Ascending aorta (tissue), 2 donors: ENCODE data around the gene COX20. TPM values are rescaled to one million over a fixed set of nuclear protein-coding genes. Genes with fewer than 3 reads are reported as not detected.

Source experiments
- DNase-seq, 2 donors: peaks; one replicate each; pipeline ENCODE4 v3.0.0-alpha.2; 2019; ENCODE audit warnings: low spot score in 2 of 2
- H3K27ac ChIP-seq, 2 donors: fragments of 200-600 bp; sonication (generic); one replicate each; pipeline ENCODE4 v1.5.1; 2016 to 2017; ENCODE audit warnings: mild to moderate bottlenecking in 1 of 2
- H3K27me3 ChIP-seq: fragments of 200-600 bp; sonication (generic); one replicate; pipeline ENCODE4 v1.5.1; 2017
- H3K36me3 ChIP-seq, 2 donors: fragments of 200-600 bp; sonication (generic); one replicate each; pipeline ENCODE4 v1.5.1; 2016
- H3K4me1 ChIP-seq, 2 donors: fragments of 200-600 bp; sonication (generic); one replicate each; pipeline ENCODE4 v1.5.1; 2016 to 2017; ENCODE audit warnings: mild to moderate bottlenecking in 1 of 2
- H3K4me3 ChIP-seq, 2 donors: fragments of 200-600 bp; sonication (generic); one replicate each; pipeline ENCODE4 v1.5.1; 2016 to 2017; ENCODE audit warnings: mild to moderate bottlenecking in 1 of 2
- H3K9me3 ChIP-seq, 2 donors: fragments of 200-600 bp; sonication (generic); one replicate each; pipeline ENCODE4 v1.5.1; 2016
- CTCF ChIP-seq, 3 experiments: fragments of 200-600 bp in 2 of 3; fragments of 450-650 bp in 1 of 3; sonication (generic) in 2 of 3; IDR thresholded peaks; one replicate each; pipeline ENCODE4 v1.5.1; 2016 to 2019; ENCODE audit warnings: antibody characterized with exemption in 3 of 3, mild to moderate bottlenecking in 1 of 3, moderate library complexity in 1 of 3
- intact Hi-C: fragments of 100-400 bp; cut with DNase I; formaldehyde crosslinking; loops from one replicate; pipeline ENCODE4 v1.15.1; 2023
- total RNA-seq: library from RNA; depleted of rRNA; stranded (reverse); fragments of >200 nt; gene quantifications from one replicate; pipeline ENCODE4 v1.1.0, GENCODE V29; 2016

Gene COX20
- total RNA-seq, 1 donor from 2014 or later: 8.2 TPM

- Histone ChIP-seq H3K4me3 (peak overlapping the region; percentile 90 to 100), H3K27me3 (no peaks in the 10 kb centered on the region), H3K9me3 (no peaks in the 10 kb centered on the region), H3K4me1 (peaks cover 6 to 27% of the 10 kb centered on the region in 2 donors), H3K27ac (peak overlapping the region; percentile 99 to 100), H3K36me3 (peaks cover 3 to 21% of the 10 kb centered on the region in 2 donors)
- no peak for TF ChIP-seq CTCF (IDR thresholded peaks at IDR 0.05)
- intact Hi-C loops: loop anchor here (2.0 kb wide), 1 partner anchor 178 kb away; no protein-coding TSS in a partner anchor
- DNase-seq: peak in 1 of 2 donors; percentile 68
Observed at GRCh38 chr1:244865028-244865371, 29.5 kb downstream of the COX20 start.

- Histone ChIP-seq H3K9me3 (no peaks in the 10 kb centered on the region), H3K27ac (peak overlapping the region; percentile 99 to 100), H3K4me1 (peaks cover 3 to 19% of the 10 kb centered on the region in 2 donors), H3K36me3 (peaks cover 0 to 13% of the 10 kb centered on the region in 2 donors), H3K27me3 (no peaks in the 10 kb centered on the region), H3K4me3 (peak overlapping the region in 1 of 2 donors; percentile 90)
- intact Hi-C loops: loop anchor here (2.0 kb wide), 1 partner anchor 177 kb away; no protein-coding TSS in a partner anchor
- no peak for TF ChIP-seq CTCF (IDR thresholded peaks at IDR 0.05)
- no peak for DNase-seq
Observed at GRCh38 chr1:244865820-244866219, 30.4 kb downstream of the COX20 start.

- Histone ChIP-seq H3K4me3 (no peak overlapping the region), H3K27me3 (no peaks in the 10 kb centered on the region), H3K9me3 (no peaks in the 10 kb centered on the region), H3K27ac (peak overlapping the region; percentile 99 to 100), H3K36me3 (peaks cover 0 to 9% of the 10 kb centered on the region in 2 donors), H3K4me1 (peaks cover 0 to 14% of the 10 kb centered on the region in 2 donors)
- intact Hi-C loops: no loop called here
- TF ChIP-seq CTCF (IDR thresholded peaks at IDR 0.05): no peak
- DNase-seq: no peak
Observed at GRCh38 chr1:244866355-244866754, 30.9 kb downstream of the COX20 start.

GRCh38 chr1:244868484-244869363, 33.3 kb downstream of the COX20 start:
- intact Hi-C loops: no loop called here
- H3K9me3 ChIP-seq: no peaks in the 10 kb centered on the region
- no peak for TF ChIP-seq CTCF (IDR thresholded peaks at IDR 0.05)

GRCh38 chr1:244869364-244869827, 33.9 kb downstream of the COX20 start:
- H3K36me3 ChIP-seq: no peaks in the 10 kb centered on the region
- intact Hi-C loops: no loop called here
- no peak overlapping the region for H3K4me3 ChIP-seq
- H3K27ac ChIP-seq: no peak overlapping the region
- H3K4me1 ChIP-seq: peaks cover 0 to 8% of the 10 kb centered on the region in 2 donors
- no peaks in the 10 kb centered on the region for H3K27me3 ChIP-seq
- no peaks in the 10 kb centered on the region for H3K9me3 ChIP-seq
- DNase-seq: no peak
- no peak for TF ChIP-seq CTCF (IDR thresholded peaks at IDR 0.05)

More at GRCh38 chr1:244868484-244869363, 33.3 kb downstream of the COX20 start:
- Histone ChIP-seq H3K27me3 (no peaks in the 10 kb centered on the region), H3K27ac (no peak overlapping the region), H3K4me3 (no peak overlapping the region), H3K4me1 (peaks cover 0 to 8% of the 10 kb centered on the region in 2 donors), H3K36me3 (peaks cover 0 to 5% of the 10 kb centered on the region in 2 donors)
- DNase-seq: no peak
